ENCODE data around the gene KIAA0232. TPM values are rescaled to one million over a fixed set of nuclear protein-coding genes. Genes with fewer than 3 reads are reported as not detected.

KIAA0232 gene, protein sequence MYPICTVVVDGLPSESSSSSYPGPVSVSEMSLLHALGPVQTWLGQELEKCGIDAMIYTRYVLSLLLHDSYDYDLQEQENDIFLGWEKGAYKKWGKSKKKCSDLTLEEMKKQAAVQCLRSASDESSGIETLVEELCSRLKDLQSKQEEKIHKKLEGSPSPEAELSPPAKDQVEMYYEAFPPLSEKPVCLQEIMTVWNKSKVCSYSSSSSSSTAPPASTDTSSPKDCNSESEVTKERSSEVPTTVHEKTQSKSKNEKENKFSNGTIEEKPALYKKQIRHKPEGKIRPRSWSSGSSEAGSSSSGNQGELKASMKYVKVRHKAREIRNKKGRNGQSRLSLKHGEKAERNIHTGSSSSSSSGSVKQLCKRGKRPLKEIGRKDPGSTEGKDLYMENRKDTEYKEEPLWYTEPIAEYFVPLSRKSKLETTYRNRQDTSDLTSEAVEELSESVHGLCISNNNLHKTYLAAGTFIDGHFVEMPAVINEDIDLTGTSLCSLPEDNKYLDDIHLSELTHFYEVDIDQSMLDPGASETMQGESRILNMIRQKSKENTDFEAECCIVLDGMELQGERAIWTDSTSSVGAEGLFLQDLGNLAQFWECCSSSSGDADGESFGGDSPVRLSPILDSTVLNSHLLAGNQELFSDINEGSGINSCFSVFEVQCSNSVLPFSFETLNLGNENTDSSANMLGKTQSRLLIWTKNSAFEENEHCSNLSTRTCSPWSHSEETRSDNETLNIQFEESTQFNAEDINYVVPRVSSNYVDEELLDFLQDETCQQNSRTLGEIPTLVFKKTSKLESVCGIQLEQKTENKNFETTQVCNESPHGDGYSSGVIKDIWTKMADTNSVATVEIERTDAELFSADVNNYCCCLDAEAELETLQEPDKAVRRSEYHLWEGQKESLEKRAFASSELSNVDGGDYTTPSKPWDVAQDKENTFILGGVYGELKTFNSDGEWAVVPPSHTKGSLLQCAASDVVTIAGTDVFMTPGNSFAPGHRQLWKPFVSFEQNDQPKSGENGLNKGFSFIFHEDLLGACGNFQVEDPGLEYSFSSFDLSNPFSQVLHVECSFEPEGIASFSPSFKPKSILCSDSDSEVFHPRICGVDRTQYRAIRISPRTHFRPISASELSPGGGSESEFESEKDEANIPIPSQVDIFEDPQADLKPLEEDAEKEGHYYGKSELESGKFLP (N-terminal part only)
- 33.4 TPM for total RNA-seq
- long read RNA-seq, partial matches to known transcripts = 12 of 19 reads
- long read RNA-seq, other reads (novel, unspliced or antisense) = 7 of 19 reads

DNA sequence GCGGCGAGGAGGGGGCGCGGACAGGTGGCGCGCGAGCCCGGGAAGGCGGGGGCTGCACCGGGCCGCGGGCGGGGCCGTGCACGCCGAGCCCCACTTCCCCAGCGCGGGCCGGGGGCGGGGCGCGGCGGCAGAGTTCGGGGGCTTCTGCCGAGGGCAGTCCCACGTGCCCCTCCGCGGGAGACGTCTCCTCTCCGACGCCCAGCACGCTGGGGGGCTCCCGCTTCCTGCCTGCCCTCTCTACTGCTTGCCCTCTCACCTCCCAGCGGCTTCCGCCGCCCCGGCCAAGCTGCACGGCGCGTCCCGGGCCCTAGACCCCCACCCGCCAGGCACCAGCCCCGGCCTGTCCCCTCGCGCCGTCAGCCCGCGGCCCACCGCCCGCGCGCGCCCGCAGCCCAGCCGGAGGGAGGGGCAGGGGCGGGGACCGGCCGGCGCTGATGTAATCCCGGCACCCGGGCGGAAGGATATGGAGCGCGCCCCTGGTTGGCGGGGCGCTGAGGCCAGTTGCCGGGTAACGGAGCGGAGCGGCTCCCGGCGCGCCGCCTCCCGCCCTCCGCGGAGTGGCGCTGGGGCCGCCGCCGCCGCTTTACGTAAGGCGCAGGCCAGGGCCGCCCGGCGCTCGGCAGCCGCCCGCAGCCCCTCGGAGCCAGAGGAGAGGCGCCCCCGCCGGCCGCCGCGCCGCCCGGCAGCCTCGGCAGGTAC, at the start of gene KIAA0232:
TSS of gene KIAA0232 (plus strand) at position 581 of the 699 bp plus-strand sequence. CDS start 41,727 bp downstream, outside the sequence.
- peak; percentile 98 for DNase-seq (ENCODE audit: low spot score)

DNA sequence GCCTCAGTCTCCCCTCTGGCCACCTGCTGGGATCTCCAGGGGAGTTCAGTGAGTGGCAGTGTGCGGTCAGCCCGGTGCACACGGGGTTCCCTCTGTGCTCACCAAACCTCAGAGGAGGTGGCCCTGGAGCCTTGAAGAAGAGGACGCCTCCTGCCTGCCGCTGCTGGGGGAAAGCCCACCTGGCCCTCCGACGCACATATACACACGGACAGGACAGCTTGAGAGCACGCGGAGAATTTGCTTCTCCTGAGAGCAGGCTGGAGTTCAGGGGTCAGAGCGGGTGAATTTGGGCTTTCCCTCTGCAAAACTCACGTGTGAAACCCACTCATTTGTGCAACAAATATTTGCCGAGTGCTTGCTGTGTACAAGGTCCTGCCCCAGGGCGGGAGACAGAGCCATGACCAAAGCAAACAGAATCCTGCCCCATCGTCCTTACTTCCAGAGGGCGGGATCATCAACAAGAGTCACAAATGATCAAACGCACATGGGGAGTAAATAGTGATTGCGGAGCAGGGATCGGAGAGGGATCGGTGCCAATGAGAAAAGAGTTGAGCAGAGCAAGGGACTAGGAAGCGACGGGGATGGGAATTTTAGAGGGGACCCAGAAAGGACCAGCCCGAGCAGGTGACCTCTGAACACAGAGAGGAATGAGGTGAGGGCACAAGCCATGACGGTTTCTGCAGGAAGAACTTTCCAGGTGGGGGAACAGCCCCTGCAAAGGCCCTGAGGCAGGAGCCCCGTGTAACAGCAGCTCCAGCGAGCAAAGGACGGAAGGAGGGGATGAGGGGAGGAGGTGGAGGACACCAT, 49.0 kb upstream of the KIAA0232 start:
- peak; percentile 72 for DNase-seq (ENCODE audit: low spot score)

DNA sequence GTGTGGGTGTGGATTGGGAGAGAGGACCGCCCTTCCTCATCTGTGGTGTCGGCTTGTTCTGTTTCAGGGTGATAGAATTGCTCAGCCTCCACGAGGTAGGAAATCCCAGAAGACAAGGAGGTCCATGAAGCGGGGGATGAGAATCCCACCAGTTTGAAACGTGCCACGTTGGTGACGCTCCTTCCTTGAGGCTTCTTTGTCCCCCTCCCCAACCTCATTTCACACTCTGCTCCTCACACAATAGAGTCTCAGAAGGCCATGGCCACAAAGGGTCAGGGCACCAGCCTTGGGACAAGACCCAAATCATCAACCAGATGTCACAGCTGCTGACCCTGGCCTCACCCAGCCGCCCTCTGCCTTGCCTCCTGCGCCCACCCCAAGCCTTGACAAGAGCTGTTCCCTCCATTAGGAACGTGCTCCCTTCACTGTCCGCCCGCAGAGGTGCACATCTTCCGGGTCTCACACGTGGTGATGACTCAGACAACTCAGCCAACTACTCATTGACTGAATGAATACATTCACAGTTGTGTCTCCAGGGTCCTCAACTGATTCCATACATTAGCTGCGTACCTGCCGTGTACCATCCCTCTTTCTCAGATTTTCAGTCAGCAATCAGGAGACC, 48.3 kb upstream of the KIAA0232 start:
- peak; percentile 49 for DNase-seq (ENCODE audit: low spot score)

DNA sequence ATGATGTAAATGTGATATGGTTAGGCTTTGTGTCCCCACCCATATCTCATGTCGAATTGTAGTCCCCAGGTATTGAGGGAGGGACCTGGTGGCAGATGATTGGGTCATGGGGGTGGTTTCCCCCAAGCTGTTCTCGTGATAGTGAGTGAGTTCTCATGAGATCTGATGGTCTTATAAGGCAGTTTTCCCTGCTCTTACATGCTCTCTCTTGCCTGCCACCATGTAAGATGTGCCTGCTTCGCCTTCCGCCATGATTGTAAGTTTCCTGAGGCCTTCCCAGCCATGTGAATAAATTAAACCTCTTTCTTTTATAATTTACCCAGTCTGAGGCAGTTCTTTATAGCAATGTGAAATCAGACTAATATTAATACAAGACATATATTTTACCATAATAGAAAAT, 42.6 kb upstream of the KIAA0232 start:
- peak; percentile 3 for DNase-seq (ENCODE audit: low spot score)

DNA sequence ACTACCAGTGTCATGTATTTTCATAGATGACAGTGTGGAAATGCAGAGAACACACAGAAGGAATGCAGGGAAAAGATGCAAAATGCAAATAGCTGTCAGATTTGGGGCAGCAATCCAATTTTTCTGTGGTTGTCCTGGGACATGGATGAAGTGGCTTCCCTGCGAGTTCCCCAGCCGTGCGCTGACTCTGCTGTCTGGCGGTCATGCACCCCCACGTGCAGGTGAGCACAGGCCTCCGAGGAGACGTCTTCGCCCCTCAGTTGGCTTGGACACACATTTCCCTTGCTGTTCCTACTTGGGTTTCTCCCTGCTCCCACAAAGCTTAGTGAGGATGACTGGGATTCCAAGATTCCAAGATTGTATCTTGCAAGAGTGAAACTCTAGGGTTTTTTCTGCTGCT, 42.2 kb upstream of the KIAA0232 start:
- no peak for DNase-seq (ENCODE audit: low spot score)

DNA sequence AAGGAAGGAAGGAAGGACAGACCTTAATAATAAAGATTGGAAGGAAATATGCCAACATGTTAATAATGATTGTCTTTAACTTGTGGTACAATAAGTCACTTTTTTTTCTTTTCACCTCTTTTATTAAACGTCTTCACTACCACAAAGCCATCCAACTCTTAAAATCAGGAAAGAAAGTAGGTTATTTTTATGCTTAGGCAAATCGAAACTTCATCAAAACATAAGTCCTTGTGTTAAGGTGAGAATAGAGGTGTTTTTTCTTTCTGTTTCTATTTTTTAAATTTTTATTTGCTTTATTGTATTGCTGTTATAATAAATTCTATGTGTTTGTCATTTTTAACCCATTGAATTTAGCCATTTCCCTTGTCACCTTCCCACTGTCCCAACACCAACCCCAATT, 40.0 kb upstream of the KIAA0232 start:
- DNase-seq (ENCODE audit: low spot score) = no peak

DNA sequence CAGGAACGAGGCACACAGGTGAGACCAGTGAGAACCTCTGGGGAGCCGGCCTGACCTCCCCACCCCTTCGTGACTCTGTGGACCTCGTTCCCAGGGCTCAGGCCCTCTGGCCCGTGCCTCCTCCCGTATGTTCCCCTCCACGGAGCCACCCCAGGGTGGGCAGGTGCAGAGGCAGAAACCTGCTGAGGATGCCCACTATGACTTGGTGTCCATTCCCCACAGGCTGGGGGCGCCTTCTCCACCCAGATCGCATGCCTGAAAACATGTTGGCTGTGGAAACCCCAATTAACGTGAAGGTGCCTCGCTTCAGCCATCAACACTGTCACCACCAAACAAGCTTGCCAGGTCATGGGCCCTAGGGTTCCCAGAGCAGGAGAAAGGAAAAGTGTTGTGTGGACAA, 39.5 kb upstream of the KIAA0232 start:
- no peak for DNase-seq (ENCODE audit: low spot score)

DNA sequence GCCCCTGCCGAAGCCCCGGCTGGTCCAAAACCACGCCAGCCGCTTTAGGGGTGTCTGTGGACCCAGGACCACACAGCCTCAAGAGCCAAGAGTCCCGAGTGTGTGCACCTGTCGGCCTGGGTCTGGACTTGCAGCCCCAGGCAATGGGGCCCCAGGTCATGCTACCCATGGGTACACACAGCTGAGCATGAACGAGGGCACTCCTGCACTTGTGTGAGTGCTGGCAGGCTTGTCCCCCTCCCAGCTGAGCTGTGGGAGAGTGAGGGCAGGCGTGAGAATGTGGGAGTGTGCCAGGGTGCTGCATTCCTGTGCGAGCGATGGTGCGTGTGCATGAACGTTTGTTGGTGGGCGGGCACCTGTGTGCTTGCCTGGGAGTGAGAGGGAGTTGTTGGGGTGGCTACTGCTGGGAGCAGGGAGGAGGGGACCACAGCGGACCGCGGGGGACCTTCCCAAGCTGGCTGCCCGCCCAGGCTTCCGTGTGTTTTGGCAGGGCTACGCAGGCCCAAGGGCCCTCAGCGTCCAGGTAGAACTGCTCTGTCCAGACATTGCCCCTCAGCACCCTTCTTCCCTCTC, 35.7 kb upstream of the KIAA0232 start:
- DNase-seq (ENCODE audit: low spot score) = no peak

DNA sequence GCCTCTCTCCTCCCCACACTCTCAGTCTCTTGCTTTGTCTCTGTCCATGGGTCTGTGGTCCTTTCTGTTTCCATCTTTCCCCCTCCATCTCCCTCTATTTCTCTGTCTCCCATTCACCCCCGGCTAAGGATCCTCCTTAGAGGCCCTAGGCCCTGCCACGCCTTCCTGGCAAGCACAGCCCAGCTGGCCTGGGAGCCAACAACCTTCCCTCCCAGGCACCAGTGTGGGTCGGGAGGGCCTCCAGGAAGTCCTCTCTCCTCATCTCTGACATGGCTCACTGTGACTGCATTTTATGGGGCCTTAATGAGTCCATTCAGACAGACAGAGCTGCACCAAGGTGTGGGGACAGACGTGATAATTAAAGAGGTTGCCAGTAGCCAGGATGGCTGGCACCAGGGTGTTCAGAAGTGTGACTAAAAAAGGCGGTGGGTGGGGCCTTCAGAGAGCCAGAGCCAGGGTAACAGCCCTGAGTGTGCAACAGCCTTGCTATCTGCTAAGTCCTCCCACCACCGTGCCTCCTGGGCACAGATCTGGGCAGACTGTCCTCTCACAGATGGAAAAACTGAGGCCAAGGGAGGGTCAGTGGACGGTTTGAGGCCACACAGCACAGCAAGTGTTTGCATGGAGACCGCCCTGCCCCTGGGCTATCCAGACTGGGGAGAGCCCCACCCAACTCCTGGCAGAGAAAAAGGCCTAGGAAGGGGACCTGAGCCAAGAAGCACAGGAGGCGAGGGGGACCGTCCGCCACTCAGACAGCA, 35.1 kb upstream of the KIAA0232 start:
- no peak for DNase-seq (ENCODE audit: low spot score)

DNA sequence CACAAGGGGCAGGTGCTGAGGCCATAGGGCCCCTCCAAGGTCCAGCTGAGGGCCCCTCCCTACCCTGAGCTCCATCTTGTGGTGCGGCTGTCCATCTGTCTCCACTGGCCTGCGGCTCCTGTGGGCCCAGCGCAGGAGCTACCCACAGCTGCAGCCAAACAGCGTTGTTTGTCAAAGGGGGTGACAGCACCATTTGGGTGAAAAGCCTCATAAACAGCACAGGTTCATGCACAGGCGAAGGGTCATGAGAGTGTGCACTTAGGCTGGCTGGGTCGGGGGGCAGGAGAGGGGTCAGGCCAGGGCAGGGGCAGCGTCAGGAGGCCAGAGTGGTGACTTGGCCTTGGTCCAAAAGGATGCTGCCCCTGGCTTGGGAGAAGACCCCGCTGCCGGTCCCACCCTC, 34.2 kb upstream of the KIAA0232 start:
- DNase-seq (ENCODE audit: low spot score) = no peak

DNA sequence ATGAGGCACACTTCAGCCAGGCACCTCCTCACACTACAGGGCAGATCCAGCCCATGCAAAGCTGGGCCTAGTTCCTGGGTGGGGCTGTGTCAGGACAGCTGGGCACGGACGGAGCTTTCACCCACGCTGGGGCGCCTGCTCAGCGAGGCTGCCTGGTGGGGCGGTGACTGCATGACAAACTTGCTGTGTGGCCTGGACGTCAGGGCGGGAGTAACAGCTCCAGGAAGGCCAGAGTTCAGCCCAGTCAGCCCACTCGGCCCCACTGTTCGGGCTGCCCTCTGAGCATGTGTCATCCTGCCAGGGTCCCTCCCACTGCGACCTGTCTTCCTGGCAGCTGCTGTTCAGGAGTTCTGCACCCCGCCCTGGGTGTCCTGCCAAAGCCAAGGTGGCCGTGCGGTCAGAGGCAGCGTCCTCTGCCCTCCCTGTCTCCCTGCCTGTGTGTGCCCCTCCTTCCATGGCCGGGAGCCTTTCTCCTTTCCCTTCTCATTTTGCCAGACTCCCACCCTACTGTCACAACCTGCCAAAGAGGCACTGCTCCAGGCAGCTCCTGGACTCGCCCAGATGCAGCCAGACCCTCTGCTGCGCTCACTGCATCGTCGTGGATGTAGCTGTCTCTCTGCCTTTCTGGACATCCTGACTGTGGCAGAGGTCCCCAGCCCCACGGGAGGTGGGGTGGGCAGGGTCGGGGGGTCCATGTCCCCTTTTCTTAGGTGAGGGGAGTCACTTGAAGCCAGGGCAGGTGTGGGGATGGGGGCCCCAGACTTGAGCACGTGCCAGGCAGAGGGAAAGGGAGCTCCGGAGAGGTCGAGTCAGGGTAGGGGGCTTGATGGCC, 33.0 kb upstream of the KIAA0232 start:
- peak; percentile 95 for DNase-seq (ENCODE audit: low spot score)

DNA sequence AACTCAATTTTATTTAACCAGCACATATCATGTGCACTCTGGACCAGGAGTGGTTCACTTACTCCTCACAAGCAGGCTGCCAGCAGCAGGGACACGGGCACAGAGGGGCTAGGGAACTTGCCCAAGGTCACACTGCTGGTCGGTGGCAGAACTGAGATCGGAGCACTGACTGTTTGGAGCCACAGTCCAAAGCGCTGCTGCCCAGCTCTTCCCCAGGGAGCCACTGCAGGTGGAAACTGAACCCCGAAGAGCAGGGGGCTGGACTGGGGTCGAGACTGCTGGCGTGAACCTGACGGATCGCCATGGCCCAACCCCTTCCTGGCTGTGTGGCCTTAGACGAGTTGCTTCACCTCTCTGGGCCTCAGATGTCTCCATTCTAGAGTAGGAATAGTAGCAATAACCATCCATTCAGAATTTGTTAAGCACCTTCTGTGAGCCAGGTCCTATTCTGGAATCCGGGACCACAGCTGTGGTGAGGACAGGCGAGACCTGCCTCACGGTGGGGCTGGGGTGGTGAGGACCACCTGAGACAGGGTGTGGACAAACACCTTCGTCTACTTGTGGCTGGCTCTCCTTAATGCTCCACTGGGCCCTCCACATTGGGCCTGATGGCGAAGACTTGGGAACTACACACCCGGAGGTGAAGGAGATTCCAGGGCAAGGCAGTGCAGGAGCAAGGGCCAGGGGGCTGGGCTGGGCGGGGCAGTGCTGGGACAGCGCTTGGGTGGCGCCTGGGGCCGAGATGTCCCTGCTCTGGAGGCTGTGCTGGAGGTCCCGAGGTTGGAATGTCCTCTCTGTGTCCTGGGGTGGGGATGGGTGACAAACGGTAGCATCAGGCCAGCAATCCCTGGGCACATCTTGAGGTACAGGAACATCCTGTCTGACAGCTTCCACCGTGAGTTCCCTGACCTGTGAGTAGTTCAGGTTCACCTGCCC, 32.0 kb upstream of the KIAA0232 start:
- DNase-seq (ENCODE audit: low spot score) = no peak

DNA sequence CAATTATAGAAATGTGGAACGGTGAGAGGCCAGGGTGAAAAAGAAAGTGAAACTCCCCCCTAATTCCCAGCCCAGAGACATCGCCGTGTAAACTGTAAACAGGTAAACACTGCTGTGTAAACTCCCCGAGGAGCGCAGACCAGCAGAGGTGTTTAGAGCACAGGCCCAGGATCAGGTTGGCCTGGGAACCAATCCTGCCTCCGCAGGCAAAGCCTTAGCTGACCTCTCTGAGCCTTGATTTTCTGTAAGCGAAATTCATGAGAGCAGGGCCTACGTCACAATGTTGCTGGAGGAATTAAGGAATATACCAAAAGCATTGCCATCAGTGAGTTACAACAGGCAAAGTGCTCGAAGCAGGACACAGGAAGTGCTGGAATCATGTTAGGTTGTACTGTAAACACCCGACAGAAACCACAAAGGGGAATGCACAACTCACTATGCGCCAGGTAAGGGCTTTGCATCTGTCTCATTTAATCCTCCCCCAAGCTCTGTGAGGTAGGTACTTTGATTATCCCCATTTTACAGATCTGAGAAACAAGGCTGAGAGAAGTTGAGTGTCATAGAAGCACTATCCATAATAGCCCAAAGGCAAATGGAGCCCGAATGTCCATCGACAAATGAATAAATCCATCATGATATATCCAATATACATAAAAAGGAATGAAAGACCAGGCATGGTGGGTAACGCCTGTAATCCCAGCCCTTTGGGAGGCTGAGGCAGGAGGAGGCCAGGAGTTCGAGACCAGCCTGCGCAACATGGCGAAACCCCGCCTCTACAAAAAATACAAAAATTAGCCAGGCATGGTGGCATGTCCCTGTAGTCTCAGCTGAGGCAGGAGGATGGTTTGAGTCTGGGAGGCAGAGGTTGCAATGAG, 30.7 kb upstream of the KIAA0232 start:
- no peak for DNase-seq (ENCODE audit: low spot score)

DNA sequence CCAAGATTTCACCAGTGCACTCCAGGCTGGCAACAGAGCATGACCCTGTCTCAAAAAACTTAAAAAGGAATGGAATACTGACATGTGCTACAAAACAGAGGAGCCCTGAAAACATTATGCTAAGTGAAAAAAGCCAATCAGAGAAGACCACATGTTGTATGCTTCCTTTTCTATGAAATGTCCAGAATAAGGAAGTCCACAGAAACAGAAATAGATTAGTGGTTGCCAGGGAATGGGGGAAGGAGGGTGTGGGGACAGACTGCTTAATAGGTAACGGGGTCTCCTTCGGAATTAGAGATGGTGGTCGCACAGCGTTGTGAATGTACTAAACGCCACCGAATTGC, 30.1 kb upstream of the KIAA0232 start:
- DNase-seq (ENCODE audit: low spot score) = no peak

DNA sequence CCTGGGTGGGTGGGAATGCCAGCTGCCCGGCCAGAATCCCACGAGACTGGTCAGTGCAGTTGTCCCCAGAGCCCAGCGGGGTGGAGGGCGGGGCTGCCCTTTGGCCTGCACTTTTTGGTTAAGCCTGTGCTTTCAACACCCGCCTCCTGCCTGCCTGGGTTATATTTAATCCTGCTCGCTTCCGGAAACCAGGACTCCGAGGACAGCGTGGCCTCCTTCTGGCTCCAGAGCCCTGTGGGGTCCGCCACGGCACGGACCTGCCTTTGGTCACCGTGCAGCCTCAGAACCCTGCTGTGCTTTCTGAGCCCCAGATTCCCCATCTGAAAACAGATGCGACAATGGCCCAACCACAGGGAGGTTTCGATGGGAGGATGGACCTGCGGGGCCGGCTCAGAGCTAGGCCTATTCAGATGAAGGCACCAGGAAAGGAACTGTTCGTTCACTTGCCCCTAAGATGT, 29.4 kb upstream of the KIAA0232 start:
- DNase-seq (ENCODE audit: low spot score) = no peak
